Measurements from ENCODE around the gene HOXA11.

- TF ChIP-seq POLR2A (IDR thresholded peaks at IDR 0.05; ENCODE audit: low read length) (no peak), GATA1 (IDR thresholded peaks at IDR 0.05; ENCODE audit: low read depth, low read length) (no peak)
Measured at GRCh38 chr7:27198871-27199801, 14.1 kb upstream of the HOXA11 start.
